ENCODE results near the gene PIK3R5. TPM values are rescaled to one million over a fixed set of nuclear protein-coding genes. Genes with fewer than 3 reads are reported as not detected.

PIK3R5 gene
- total and polyA plus RNA-seq, 12 donors = 1.2 to 51.7 (median 17.2) TPM

GRCh38 chr17:8909586-8910270, 55.8 kb downstream of the PIK3R5 start:
- H3K9me3 ChIP-seq (replicated peaks in 1 of 3) = no peaks in the 10 kb centered on the region
- peak overlapping the region in 1 of 5 donors; percentile 16 for H3K27ac ChIP-seq
- no peaks in the 10 kb centered on the region for H3K4me1 ChIP-seq (replicated peaks in 1 of 2)
- TF ChIP-seq CTCF (IDR thresholded peaks at IDR 0.05) = no peak
- TF ChIP-seq POLR2A (IDR thresholded peaks at IDR 0.05) = no peak
- intact Hi-C loops (cut with DNase I) = no loop called here
- H3K4me3 ChIP-seq = no peak overlapping the region
- H3K27me3 ChIP-seq = no peaks in the 10 kb centered on the region
- DNase-seq = peak in 1 of 7 donors; percentile 44
- H3K36me3 ChIP-seq (replicated peaks in 1 of 2) = no peaks in the 10 kb centered on the region
- whole genome bisulfite sequencing, 4 donors = 61 to 69% (median 65%) methylated on average over 8 of the region's 8 CpGs

- H3K4me3 ChIP-seq = no peak overlapping the region
- no peak overlapping the region for H3K27ac ChIP-seq
- H3K9me3 ChIP-seq (replicated peaks in 1 of 3) = no peaks in the 10 kb centered on the region
- peaks cover 3% of the 10 kb centered on the region for H3K27me3 ChIP-seq
- no peaks in the 10 kb centered on the region for H3K36me3 ChIP-seq (replicated peaks in 1 of 2)
- WGBS, 4 donors = 60 to 77% (median 72%) methylated on average over 6 to 7 of the region's 7 CpGs
- DNase-seq = peak in 2 of 7 donors; percentile 5 to 30
- intact Hi-C loops (cut with DNase I) = no loop called here
- no peak for TF ChIP-seq CTCF (IDR thresholded peaks at IDR 0.05)
- no peak for TF ChIP-seq POLR2A (IDR thresholded peaks at IDR 0.05)
- no peaks in the 10 kb centered on the region for H3K4me1 ChIP-seq (replicated peaks in 1 of 2)
Observed at GRCh38 chr17:8905331-8905730, 60.2 kb downstream of the PIK3R5 start.

GRCh38 chr17:8904686-8905085, 60.8 kb downstream of the PIK3R5 start:
- intact Hi-C loops (cut with DNase I) = no loop called here
- WGBS, 4 donors = 72 to 81% (median 77%) methylated on average over 5 of the region's 5 CpGs

GRCh38 chr17:8904201-8904600, 61.3 kb downstream of the PIK3R5 start:
- no peak for TF ChIP-seq POLR2A (IDR thresholded peaks at IDR 0.05)
- no peak for TF ChIP-seq CTCF (IDR thresholded peaks at IDR 0.05)
- DNase-seq = peak in 1 of 7 donors; percentile 18
- peaks cover 3% of the 10 kb centered on the region for H3K27me3 ChIP-seq
- intact Hi-C loops (cut with DNase I) = no loop called here
- H3K27ac ChIP-seq = no peak overlapping the region
- H3K4me3 ChIP-seq = no peak overlapping the region
- 43 to 61% (median 48%) methylated on average over 2 of the region's 2 CpGs for whole genome bisulfite sequencing, 4 donors
- H3K36me3 ChIP-seq (replicated peaks in 1 of 2) = no peaks in the 10 kb centered on the region
- H3K4me1 ChIP-seq (replicated peaks in 1 of 2) = no peaks in the 10 kb centered on the region
- no peaks in the 10 kb centered on the region for H3K9me3 ChIP-seq (replicated peaks in 1 of 3)

More at GRCh38 chr17:8904686-8905085, 60.8 kb downstream of the PIK3R5 start:
- Histone ChIP-seq H3K9me3 (replicated peaks in 1 of 3) (no peaks in the 10 kb centered on the region), H3K36me3 (replicated peaks in 1 of 2) (no peaks in the 10 kb centered on the region), H3K4me3 (no peak overlapping the region), H3K27me3 (peaks cover 3% of the 10 kb centered on the region), H3K27ac (no peak overlapping the region), H3K4me1 (replicated peaks in 1 of 2) (no peaks in the 10 kb centered on the region)
- DNase-seq = peak in 2 of 7 donors; percentile 5 to 27
- TF ChIP-seq CTCF (IDR thresholded peaks at IDR 0.05) = no peak
- TF ChIP-seq POLR2A (IDR thresholded peaks at IDR 0.05) = no peak

Measured in adrenal gland (tissue), 12 donors.